Measurements from ENCODE around the gene ELN.

DNA sequence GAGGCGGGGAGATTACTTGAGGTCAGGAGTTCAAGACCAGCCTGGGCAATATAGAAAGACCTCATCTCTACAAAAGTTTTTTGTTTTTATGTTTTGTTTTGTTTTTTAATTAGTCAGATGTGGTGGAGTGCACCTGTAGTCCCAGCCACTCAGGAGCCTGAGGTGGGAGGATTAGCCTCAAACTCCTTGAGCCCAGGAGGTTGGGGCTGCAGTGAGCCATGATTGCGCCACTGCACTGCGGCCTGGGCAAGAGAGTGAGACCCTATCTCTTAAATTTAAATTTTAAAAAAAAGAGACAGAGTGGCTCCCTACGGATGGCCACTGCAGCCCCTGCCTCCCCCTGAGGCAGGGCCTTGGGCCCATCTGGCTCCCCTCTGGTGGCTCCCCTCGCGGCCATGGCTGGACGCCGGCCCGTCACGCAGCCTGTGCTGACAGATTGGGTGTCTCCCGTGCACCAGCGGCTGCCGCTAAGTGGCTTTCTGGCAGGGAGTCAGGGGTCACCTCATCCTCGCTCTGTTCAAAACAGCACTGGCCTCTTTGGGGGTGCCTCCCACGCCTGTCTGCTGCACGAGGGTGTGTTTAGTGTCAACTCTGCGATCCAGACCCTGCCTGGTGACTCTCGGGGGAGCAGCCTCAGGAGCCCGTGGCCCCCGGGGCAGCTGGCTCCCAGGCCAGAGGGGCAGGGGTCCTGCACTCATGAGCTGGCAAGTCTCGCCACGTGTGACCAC is 44.4 kb upstream of the ELN start:
- TF ChIP-seq GATA2 (IDR thresholded peaks at IDR 0.05; ENCODE audit: low read depth, low read length): no peak
- TF ChIP-seq GATA3 (IDR thresholded peaks at IDR 0.05; ENCODE audit: low read depth, low read length): no peak
